Liver (tissue), 3 donors: Measurements from ENCODE around the gene ADH7.

Source experiments
- EGR1 ChIP-seq, 2 donors: IDR thresholded peaks; 2 replicates each; pipeline ENCODE4 v1.6.1; 2016 to 2018; ENCODE audit warnings: antibody characterized with exemption in 2 of 2, low read depth in 2 of 2
- FOXA1 ChIP-seq: IDR thresholded peaks from 2 replicates; pipeline ENCODE4 v1.6.1; 2016; ENCODE audit warnings: antibody characterized with exemption
- RAD21 ChIP-seq, 2 donors: IDR thresholded peaks; 2 replicates each; pipeline ENCODE4 v1.6.1; 2016; ENCODE audit warnings: antibody characterized with exemption in 2 of 2, mild to moderate bottlenecking in 2 of 2
- YY1 ChIP-seq: IDR thresholded peaks from 2 replicates; pipeline ENCODE4 v1.6.1; 2016; ENCODE audit warnings: antibody characterized with exemption, mild to moderate bottlenecking
- TF ChIP-seq, protein P1 (sequence below): IDR thresholded peaks from 2 replicates; pipeline ENCODE4 v1.6.1; 2016; ENCODE audit warnings: antibody characterized with exemption
- TF ChIP-seq, protein P2 (sequence below): IDR thresholded peaks from 2 replicates; pipeline ENCODE4 v1.6.1; 2016; ENCODE audit warnings: antibody characterized with exemption, mild to moderate bottlenecking
- TF ChIP-seq, protein P3 (sequence below): fragments of 150-350 bp; IDR thresholded peaks from 2 replicates; pipeline ENCODE4 v1.5.1; 2017; ENCODE audit warnings: improper control_type of control experiment, low read depth, low read length; ENCODE audit not compliant: missing input control
- donor health status: healthy.
- donor health status: healthy.

- TF ChIP-seq, protein P1, sequence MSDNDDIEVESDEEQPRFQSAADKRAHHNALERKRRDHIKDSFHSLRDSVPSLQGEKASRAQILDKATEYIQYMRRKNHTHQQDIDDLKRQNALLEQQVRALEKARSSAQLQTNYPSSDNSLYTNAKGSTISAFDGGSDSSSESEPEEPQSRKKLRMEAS, result no peak
- TF ChIP-seq, protein P2, sequence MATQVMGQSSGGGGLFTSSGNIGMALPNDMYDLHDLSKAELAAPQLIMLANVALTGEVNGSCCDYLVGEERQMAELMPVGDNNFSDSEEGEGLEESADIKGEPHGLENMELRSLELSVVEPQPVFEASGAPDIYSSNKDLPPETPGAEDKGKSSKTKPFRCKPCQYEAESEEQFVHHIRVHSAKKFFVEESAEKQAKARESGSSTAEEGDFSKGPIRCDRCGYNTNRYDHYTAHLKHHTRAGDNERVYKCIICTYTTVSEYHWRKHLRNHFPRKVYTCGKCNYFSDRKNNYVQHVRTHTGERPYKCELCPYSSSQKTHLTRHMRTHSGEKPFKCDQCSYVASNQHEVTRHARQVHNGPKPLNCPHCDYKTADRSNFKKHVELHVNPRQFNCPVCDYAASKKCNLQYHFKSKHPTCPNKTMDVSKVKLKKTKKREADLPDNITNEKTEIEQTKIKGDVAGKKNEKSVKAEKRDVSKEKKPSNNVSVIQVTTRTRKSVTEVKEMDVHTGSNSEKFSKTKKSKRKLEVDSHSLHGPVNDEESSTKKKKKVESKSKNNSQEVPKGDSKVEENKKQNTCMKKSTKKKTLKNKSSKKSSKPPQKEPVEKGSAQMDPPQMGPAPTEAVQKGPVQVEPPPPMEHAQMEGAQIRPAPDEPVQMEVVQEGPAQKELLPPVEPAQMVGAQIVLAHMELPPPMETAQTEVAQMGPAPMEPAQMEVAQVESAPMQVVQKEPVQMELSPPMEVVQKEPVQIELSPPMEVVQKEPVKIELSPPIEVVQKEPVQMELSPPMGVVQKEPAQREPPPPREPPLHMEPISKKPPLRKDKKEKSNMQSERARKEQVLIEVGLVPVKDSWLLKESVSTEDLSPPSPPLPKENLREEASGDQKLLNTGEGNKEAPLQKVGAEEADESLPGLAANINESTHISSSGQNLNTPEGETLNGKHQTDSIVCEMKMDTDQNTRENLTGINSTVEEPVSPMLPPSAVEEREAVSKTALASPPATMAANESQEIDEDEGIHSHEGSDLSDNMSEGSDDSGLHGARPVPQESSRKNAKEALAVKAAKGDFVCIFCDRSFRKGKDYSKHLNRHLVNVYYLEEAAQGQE, result no peak
- no peak for TF ChIP-seq YY1
- TF ChIP-seq, protein P3, sequence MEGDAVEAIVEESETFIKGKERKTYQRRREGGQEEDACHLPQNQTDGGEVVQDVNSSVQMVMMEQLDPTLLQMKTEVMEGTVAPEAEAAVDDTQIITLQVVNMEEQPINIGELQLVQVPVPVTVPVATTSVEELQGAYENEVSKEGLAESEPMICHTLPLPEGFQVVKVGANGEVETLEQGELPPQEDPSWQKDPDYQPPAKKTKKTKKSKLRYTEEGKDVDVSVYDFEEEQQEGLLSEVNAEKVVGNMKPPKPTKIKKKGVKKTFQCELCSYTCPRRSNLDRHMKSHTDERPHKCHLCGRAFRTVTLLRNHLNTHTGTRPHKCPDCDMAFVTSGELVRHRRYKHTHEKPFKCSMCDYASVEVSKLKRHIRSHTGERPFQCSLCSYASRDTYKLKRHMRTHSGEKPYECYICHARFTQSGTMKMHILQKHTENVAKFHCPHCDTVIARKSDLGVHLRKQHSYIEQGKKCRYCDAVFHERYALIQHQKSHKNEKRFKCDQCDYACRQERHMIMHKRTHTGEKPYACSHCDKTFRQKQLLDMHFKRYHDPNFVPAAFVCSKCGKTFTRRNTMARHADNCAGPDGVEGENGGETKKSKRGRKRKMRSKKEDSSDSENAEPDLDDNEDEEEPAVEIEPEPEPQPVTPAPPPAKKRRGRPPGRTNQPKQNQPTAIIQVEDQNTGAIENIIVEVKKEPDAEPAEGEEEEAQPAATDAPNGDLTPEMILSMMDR, result no peak
- no peak for TF ChIP-seq FOXA1
- TF ChIP-seq RAD21 (IDR thresholded peaks at IDR 0.05), result no peak
- no peak for TF ChIP-seq EGR1 (IDR thresholded peaks at IDR 0.05; ENCODE audit: low read depth in 2 of 2)
These were observed 22.5 kb upstream of the ADH7 start for GRCh38 chr4:99457676-99458075.
